NCI-H446 treated with DMSO at 0.1 percent for 48 hours (cell line): ENCODE data around the gene FARP2.
"Not testable (repeated sequence)": the region's sequence is repeated elsewhere in the genome, so short reads cannot be mapped to it uniquely, and the experiment has no call there.

Source experiments
- DNase-seq: peaks from one replicate; lab custom pipeline; 2025; lab: John Stamatoyannopoulos, UW

Gene FARP2

DNA sequence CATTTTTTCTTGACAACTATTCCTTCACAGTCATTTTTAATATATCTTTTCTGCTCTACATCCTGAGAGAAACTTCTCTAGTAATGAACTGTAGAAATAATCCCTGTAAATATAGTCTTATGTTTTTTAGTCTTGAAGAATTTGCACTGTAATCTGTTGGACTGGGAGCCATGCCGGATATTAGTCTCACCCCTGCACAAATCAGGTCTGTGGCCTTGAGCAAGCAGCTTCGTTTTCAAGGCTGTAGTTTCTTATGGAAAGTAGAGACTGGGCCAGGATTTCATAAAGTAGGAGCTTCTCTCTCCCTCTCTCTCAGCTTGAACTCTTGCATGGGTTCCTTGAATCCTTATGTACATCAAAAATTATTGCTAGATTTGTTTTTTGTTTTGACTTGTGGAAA, 8.7 kb downstream of the FARP2 start:
- no peak for DNase-seq

DNA sequence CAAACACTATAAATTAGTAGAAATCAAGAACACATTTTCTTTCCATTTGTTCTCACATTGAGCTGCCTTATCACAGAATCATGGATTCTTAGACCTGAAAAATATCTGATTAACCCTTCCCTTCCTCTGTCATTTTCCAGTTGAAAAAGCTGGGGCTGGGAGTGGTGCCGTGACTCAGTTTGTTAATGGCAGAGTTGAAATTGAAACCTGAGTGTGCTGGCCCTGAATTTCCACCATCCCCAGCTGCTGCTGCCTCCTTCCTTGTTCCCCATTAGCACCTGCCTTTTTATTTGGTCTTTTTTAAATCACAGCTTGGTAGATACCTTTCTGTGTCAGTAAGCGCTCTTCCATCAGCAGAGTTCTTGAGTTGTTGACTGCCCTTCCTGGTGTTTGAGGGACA, 10.6 kb downstream of the FARP2 start:
- DNase-seq: no peak

DNA sequence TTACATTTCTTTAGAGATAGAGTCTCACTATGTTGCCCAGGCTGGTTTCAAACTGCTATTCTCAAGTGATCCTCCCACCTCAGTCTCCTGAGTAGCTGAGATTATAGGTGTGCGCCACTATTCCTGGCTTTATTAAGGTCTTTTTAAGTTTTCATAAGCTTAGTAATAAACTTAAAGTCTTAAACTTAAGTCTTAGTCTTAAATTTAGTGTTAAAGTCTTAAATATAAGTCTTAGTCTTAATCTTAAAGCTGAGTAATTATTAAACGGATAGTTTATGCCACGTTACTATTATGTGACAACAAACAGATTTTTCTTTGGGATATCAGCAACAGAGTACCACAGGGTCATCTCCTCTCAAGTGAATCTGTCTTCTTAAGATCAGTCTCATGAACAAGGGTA, 12.6 kb downstream of the FARP2 start:
- DNase-seq: no peak

DNA sequence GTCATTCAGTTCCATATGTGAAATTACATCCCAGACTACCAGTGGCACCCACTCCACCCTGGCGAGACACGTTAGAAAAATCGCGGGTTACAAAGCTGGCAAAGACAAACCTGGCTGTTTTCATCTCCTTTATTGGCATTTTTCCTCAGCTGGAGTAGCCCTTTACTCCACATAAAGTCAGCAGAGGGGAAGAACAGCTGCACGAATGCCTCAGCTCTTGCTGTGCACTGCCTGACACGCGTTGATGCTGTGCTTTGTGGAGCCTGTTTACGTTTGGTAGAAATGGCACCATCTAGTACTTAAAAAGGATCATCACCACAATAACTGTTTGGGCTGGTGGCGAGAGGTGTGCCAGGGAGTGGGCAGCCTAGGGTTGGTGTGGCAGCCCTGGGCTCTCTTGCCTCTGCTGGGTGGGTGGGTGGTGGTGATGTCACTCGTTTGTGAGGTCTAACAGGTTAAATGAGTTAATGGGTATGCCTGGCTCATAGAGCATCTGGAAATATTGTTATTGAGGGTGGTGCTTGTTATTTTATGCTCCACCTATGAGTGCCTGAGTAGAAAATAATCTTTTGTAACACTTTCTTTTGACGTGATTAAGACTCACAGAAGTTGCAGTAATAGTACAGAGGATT, 16.4 kb downstream of the FARP2 start:
- DNase-seq: no peak

DNA sequence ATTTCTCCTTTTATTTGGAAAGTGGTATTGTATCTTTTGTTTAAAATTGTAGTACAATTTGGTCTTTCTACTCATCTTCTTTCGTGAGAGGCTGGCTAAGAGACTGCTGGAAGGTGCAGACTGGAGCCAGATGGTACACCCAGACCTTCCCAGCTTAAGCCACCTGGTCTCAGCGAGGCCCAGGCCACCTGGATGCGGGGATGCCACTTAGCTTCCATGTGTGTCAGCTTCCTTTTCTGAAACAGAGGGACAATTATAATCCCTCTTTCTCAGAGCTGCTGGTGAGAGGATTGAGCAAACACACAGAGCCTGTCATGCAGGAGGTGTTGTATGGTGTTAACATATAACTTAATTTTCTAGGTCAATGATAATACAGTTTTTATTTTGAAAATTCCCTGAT, 17.4 kb downstream of the FARP2 start:
- DNase-seq: no peak

DNA sequence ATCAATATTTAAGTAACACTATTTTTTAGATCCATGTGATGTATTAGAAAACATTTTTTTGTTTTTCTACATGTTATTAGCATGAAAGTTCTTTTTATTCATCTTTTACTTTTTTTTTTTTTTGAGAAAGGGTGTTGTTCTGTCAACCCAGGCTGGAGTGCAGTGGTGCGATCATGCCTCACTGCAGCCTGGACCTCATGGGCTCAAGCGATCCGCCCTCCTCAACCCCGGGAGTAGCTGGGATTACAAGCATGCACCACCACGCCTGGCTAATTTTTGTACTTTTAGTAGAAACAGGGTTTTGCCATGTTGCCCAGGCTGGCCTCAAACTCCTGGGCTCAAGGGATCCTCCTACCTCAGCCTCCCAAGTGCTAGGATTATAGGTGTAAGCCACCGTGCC, 17.8 kb downstream of the FARP2 start:
- not testable (repeated sequence) for DNase-seq

DNA sequence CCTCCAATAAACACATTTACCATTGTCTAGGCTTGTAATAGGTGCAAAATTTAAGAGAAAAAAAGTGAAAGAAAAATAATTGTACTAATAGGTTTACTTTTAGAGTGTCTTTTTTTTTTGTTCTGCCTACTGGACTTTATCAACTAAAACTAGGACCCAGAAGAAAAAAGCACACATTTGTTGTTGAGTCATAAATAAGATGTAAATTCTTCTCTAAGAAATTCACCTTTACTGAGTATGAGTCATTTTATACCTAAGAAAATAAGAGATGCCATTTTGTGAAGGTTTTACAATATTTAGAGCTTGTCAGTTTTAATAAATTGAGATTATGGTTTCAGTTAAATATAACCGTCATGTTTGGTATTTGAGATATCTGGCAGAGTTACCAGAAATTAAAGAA, 19.2 kb downstream of the FARP2 start:
- no peak for DNase-seq

DNA sequence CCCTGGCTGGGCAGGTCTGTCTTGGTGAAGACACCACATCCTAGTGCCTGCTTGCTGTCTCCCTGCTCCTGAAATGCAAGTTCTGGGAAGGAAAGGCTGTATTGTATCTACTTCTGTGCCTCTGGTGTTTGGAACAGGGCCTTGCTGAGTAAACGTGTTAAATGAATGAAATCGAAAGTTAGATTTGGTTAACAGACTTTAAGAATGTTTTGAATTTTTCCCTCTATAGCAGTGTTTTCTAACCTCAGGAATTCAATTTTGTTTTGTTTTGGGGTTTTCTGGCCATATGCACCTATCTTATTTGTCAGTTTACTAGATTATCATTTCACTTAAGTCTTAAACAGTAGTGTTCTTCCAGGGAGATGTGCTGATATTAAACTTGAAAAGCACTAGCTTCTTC, 20.7 kb downstream of the FARP2 start:
- no peak for DNase-seq

DNA sequence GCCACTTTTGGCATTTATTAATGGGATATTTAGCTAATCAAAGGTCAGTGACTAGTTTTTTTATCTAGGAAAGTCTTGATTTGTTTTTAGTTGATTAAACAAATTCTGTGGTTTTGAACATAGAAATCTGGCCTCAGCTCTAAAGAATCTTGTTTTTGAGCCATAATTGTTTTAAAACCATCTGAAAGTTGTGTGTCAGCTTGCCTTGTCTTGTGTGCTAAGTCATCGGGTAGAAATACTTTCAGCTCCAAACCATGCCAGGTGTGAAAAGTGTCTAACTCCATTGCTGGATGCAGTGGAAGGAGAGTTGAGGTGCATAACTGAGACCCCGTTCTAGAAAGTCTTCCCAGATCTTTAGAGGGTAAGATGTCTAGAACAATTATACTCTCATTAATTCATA, 22.7 kb downstream of the FARP2 start:
- DNase-seq: no peak

DNA sequence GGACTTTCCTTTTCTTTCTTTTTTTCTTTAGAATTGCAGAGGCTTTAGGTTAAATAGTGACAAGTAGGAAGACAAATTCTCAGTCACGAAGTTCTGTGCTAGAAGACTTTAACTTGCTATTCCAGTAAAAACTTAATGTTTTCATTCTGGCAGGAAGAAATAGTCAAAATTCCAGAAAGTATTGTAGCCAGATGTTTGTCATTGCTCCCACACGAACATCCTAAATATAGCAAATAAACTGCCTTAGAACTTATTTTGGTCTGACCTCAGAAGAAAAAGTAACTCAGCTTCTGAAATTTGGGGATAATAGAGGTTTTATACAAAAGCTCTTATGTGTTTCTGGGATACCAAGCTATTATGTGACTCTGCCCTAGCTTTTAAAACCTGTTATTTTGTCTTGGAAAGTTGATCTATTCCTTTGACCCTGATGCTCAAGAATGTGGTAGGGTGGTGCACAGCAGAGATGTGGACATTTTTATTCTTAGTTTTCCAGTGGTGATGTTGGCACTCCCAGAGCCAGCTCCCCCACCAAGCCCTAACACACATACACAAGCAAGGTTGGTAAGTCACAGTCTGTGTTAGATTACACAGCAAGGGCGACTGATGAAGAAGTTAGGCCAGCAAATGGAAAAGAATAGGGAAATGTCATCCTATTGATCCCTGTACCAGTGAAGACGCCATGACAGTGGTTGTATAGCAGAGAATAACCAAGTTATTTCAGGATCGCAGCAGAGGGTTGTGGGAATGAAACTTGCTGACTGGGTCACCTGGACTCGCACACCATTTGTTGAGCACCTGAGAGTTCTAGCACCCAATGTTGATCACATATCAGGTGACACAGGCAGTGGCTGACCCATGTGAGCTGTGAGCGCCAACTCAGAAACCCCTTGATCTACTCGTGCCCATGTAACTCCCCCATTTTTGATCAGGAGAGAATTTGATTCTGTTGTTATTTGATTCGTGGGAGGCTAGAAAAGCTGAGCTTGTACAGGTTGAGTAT, 23.7 kb downstream of the FARP2 start:
- DNase-seq: no peak

DNA sequence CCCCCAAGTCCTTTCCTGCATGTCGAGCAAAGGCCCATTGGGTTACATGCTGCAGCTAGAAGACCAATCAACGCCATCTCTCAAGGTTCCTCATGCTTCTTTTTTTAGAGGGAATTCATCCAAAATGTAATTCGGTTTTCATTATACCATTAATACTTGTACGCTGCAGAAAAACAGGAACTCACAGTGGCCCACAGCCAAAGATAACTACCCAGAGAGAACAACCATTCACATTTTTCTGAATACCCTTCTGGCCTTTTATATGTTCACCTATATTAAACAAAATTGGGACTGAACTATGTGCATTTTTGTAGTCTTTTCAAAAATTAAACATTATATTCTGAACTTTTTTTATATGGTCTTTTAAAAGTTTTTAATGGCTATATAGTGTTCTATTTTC, 25.8 kb downstream of the FARP2 start:
- DNase-seq: no peak

DNA sequence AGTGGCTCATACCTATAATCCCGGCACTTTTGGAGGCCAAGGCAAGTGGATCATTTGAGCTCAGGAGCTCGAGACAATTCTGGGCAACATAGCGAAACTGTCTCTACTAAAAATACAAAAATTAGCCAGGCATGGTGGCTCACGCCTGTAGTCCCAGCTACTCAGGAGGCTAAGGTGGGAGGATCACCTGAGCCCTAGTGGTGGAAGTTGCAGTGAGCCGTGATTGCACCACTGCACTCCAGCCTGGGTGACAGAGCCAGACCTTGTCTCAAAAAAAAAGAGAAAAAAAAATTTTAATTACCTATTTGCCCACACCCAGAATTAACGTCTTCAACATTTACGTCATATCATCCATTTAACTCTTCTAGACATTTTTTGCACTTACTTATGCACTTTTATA, 29.4 kb downstream of the FARP2 start:
- not testable (repeated sequence) for DNase-seq

DNA sequence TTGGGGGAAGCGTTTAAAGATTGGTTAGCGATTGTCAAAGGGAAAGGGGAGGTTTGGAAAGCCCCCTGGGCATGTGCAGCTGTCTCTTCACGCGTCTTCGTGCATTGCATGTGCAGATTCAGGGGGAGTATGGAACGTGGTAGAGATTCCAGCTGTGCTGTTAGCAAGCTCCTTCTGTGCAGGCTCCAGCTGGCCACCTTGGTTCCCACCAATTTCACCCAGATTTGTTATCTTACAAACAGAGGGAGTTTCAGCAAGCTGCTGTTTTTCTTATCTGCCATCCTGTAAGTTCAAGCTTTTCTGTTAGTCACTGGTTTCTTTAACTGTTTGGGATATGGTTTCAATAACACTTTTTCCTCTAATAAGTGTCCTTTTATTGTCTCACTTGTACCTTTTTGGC, 30.4 kb downstream of the FARP2 start:
- DNase-seq: no peak

DNA sequence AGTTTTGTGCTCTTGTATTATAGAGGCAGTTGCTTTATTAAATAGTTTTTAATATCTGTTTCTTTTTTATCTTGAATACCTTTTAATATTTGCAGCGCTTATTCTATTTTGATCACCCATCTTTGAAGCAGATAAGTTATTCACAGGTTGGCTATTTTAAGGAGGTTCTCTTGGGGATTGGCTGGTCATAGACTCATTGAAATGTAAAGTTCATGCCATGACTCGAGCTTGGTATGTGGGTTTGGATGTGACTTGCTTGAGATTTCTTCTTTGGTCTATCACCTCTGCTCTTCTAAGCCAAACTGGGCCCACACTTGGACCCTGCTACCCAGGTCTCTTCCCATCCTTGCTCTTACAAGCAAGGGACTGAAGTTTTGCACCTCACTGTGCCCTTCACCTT, 33.6 kb downstream of the FARP2 start:
- DNase-seq: no peak

DNA sequence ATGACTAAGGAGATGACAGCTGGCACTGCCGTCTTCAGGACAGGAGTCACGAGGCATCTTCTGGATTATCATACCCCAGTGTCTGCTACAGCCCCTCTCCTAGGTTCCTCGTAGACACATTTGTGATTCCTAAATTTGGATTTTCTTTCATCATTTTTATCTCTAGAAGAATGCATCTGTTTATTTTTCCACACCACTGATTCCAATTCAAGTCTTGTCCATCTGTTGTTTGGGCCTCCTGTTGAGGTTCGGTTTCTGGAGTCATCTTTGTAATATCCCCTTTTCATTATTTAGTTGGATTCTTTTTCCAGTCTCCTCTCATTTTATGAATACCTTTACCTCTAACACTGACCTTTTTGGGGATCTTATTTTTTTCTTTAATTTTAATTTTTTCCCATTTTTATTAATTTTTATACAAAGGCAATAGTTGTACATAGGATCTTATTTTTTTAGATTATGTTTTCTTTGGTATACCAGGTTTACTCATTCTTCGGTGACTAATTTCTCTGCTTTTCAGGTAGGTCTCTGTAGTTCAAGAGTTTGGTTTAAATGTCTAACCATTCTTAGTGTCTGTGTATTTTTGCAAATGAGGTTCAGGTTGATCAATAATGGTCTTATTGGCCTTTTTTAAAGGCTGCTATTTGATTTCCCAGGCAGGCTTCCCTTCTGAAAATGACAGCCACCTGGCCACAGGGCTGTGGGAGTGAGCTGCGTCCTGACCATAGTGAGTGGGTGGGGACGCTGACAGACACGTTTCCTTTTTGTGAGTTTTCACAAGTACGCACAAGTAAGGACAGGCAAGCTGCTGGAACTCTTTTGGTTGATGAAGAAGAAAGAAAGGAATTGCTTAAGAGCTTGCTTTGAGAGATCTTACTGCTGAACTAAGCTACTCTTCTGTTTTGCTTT, 34.5 kb downstream of the FARP2 start:
- peak; percentile 25 for DNase-seq

DNA sequence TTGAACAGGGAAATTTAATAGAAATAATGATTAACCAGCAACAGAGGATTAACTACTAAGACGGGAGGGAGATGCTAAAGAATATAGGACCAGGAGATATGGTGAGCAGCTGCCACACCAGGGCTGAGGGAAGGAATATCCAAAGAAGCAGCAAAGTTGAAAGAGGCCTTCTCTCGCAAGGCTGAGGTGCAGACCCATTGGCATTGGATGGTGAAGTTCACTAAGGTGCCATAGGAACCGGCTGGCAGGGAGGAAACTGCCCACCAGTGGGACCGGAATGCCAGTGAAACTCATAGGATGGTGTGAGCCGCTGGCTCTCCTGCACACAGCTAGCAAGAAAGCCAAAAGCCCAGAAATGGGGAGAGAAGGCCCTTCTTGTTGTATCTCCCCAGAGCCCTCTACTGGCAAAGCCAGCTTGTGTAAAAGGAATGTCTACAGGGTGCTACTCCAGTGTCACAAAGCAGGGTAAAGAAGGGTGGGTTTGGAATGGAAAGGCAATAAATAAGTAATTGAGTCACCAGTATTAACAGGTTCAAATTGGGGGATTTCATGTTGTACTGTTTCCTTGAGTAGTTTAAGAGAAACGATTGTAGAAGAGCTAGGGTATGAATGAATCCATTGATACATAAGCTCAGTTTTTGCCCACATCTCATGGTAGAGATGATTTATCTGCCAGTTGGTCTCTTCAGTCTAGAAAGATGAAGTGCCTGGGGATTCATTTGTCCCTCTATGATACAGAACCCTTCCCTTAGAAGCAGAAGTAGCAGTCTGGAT, 36.0 kb downstream of the FARP2 start:
- DNase-seq: no peak

DNA sequence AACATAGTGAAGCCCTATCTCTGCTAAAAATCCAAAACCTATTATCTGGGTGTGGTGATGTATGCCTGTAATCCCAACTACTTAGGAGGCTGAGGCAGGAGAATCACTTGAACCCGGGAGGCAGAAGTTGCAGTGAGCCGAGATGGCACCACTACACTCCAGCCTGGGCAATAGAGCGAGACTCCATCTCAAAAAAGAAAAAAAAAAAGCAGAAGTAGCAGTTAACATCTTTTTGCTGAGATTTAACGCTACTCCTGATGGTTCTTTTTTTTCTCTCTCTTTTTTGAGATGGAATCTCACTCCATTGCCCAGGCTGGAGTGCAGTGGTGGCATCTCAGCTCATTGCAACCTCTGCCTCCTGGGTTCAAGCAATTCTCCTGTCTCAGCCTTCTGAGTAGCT, 36.7 kb downstream of the FARP2 start:
- DNase-seq: not testable (repeated sequence)

DNA sequence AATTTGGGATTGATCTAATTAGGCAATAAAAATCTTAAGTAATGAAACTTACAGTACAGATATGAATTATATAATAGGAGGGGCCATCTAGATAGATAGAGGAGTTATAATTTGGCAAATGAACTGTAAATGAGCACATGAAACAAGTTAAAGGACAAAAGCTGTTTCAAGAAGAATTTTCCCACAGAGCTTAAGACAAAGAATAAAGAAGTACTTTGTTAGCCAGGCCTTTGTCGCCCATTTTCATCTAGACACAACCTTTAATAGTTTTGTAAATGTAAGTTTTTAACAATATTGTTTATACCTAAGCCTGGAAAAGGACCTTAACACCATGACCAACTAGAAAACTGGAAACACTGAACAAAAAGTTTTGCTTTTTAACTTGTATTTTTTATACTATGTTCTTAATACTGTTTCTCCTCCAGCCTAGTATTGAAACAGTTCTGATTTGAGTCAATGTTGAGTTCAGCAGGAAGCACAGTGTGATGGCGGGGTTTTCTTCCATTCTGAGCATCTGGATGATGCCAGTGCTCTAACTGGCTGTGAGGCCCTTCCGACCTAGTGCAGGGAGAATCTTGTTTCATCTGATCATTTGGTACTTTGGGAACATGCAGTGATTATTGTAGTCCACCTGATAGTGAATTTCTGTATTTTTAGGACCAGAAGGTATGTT, 37.6 kb downstream of the FARP2 start:
- no peak for DNase-seq

DNA sequence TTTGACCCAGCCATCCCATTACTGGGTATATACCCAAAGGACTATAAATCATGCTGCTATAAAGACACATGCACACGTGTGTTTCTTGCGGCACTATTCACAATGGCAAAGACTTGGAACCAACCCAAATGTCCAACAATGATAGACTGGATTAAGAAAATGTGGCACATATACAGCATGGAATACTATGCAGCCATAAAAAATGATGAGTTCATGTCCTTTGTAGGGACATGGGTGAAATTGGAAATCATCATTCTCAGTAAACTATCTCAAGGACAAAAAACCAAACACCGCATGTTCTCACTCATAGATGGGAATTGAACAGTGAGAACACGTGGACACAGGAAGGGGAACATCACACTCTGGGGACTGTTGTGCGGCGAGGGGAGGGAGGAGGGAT, 40.7 kb downstream of the FARP2 start:
- not testable (repeated sequence) for DNase-seq

DNA sequence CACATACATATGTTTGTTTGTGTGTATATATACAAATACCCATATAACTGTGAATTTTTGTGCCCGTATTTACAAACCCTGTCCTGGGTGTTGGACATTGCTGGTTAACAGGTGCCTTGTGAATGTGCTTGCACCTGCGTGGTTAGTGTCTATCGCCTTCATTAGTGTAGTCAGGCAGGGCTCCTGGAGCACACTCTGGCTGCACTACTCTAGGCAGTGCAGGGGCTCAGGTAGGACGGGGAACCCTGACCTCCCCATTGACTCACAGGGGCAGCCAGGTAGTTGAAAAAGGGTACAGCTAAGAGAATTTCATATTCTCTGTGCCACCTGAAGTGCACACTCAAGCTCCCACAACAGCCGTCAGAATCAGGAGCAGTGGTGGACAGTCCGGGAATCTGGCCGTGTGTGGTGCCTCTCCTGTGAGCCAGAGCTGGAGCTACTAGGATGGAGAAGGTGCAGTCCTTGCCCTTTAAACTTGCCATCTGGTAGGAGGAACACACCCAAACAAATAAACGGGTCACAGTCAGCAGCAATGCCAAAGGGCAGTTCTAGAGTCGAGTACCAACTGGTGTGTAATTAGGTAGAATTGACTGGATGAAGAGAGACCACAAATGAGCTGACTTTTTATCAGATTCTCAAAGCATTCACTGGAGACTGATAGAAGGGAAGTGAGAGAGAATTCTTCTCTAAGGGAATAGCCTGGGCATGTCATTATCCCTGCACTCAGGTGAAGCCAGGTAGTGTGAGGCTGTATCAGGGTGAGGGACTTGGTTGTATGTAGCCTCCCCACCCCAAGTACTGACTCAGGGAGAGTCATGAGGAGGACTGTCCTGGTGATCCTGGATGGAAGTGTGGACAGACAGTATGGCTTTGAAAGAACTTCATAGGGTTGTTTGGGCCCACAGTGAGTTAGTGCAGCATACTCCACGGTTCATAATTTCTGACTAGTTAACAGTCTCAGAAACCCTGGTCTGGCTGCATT, 44.1 kb downstream of the FARP2 start:
- DNase-seq: no peak
